GM03348 (cell line): Measurements from ENCODE around the gene GLS.
"Not testable (repeated sequence)": the region's sequence is repeated elsewhere in the genome, so short reads cannot be mapped to it uniquely, and the experiment has no call there.

Experiments
- DNase-seq: peaks from one replicate; pipeline ENCODE4 v3.0.0; 2012; ENCODE audit warnings: low spot score

Gene GLS

GRCh38 chr2:190933361-190933760 is 52.7 kb downstream of the GLS start:
- DNase-seq = no peak

DNA sequence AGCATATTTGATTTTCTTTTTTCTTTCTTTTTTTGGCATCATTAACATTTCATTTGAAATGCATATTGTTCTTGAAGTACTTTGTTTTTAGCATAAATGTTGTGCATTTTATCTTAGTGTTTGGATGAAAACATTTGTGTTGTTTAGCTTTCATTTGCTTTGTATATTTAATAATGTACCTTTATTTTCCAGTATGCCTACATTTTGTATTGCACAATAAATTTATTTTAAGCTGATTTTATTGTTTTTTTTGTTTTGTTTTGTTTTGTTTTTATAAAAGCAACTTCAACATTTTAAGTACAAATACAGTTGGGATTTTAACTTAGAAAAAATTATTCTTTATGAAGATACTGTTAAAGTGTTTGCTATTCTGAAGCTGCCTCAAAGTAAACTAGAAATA is 54.4 kb downstream of the GLS start:
- no peak for DNase-seq

DNA sequence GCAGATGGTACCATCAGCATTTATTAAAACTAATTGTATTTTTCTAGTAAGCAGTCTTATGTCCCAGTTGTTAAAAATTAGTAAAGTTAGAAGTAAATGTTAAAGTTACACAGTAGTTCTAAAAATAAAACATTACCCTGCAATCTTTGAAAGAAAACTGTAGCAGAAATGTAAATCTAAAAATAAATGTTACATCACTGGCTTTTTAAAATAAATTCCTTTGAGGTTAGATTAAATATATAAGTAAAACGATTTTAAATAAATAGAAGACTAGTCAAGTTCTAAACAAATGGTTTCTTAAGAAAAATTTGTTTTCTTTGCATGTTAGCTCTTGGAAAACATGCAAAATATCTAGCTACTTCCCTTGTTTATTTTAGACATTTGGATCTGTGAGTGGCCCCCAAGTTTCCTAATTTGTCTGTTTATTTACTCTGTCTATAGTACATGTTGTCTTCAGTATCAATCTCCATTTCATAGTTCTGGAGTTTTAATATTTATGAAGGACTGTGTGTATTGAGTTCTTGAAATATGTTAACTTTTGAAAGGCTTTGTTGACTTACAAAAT is 58.2 kb downstream of the GLS start:
- DNase-seq = no peak

DNA sequence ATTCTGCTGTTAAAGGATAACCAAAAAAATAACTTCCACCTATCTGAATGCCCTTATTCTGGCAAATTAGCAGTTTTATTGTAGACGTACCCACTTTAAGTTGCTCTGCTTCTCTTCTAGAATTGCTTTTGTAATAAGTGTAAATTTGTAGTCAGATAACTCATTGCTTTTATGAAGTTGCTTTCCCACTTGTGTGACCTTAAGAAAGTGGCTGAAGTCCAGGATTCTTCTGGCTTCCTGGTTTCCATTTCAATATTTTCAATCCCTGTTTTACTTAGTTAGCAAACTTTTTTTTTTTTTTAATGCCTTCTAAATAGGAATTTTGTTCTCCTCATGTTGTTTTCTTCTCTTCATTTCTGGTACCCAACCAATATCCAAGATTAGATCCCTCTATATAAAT is 59.8 kb downstream of the GLS start:
- DNase-seq = no peak

DNA sequence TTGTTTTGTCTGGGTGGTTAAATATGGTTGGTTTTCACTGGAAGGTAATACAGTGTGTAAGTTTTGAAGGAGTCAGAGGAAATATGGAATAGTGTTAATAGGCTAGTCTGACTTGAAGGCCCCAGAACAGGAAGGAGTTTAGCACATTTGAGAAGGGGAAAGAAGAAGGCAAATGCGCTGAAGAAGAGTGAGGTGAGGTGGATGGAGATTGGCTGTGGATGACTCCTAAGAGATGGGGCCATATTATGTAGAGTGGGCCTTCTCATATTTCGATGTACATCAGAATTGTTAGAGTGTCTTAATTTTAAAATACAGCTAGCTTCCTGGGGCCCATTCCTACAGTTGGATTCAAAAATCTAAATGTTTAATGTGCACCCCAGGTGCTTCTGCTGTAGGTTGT is 61.0 kb downstream of the GLS start:
- no peak for DNase-seq

- DNase-seq = no peak
These were observed 62.1 kb downstream of the GLS start for GRCh38 chr2:190942697-190943096.

DNA sequence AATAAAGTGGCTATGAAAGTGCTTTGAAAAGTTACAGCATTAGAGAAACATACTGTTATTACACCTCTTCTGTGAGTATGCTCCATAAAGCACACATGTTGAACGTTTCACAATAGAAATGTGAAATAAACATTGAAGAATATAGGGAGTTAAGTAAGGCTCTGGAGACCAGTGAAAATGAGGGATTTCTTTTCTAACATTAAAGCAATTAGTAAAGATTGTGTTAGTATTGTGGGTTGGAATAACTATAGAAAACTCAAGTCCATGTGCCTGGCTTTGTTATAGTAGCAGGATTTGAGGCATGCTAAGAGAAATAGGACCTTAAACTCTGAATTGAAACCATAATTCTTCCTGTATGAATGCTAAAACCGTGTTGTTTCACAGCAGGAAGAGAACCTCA is 63.1 kb downstream of the GLS start:
- no peak for DNase-seq

DNA sequence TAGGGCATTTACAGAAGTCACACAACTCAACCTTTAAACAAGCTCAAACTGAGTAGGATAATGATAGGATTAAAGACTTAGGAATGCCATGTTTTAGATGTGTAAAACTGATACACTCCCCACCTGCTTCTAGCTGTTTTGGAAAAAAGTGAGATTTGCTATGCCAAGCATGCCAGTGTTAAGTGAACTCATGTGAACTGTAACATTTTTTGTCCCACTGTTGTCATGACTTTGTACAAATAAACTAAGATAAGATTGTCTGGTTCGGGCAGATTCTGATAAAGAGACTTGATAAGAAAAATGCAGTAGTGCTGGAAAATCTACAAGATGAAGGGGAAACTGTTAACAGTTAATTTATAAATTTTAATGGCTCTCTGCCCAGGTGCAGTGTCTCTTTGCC is 66.5 kb downstream of the GLS start:
- no peak for DNase-seq

DNA sequence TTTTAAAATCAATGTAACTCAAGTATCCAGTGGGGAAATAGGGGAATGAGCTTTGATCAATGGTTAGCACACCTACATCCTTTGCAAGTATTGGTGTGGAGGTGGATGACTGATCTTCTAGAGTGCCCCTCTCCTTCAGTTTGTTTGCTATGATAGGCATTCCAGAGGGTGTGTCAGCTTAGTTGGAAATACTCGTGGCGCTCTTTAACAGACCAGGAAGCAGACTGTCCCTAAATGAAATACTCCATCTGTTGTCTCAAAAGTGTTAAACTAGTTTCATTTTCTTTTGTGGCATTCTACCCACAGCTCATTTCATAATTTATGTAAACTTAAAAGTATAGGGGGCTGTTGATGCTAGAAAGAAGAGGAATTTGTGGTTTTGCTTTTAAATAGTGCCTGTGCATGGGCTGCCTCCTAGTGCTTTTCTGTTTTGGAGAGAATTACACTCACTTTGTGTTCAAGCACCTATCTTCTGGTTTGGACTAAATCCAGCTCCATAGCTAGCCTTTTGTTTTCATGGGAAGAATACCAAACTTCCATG is 67.2 kb downstream of the GLS start:
- DNase-seq = peak; percentile 13

DNA sequence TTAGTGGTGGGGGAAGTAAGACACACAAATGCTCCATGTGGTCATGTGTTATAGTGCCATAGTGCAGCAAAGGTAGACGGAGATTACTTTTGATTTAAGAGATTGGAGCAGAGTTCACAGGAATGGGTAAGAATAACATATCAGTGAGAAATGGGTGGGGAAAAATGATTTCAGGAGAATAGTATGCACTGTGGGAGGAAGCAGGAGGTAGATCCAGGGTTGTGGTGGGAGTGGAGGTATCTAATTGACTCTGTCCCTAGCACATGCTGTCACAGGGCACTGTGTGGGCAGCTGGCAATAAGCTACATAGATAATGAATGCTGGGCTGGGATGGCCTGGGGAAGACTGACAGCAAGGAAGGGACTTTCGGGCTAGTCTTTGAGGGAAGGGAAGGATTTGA is 68.0 kb downstream of the GLS start:
- peak; percentile 28 for DNase-seq

DNA sequence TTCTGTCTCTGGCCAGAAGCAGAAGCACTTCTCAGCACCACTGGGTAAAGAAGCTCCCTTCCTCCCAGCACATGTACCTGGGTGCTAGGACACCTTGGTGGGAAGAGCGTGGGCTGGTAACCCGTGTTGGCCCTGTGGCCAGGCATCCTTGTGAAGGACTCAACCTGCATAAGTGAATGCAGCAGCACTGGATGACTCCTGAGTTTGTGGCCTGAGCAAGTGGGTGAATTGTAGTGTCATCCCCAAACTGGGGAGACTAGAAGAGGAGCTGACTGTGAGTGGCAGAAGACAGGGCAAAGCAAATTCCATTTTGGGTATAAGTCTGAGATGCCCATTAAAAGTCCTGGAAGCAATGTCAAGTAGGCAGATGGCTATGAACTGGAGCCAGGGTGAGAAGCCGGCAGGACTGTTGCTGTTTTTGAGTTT is 70.0 kb downstream of the GLS start:
- DNase-seq = no peak

DNA sequence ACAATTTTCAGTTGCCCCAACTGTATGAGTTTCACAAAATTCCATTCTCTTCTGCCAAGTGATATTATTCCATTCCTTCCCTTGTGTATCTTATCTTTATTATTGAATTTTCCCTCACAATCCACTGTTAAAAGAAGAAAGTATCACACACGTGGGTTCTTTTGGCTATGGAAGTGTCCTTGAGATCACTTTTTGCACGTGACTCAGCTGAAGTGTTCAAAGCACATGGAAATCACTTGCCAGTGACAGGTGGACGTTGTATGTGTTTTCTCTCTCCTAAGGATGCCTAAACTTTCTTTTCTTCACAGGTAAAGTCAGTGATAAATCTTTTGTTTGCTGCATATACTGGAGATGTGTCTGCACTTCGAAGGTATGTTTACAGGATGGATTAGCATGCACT is 72.6 kb downstream of the GLS start:
- DNase-seq = no peak

GRCh38 chr2:190959911-190960788 is 79.5 kb downstream of the GLS start:
- no peak for DNase-seq

DNA sequence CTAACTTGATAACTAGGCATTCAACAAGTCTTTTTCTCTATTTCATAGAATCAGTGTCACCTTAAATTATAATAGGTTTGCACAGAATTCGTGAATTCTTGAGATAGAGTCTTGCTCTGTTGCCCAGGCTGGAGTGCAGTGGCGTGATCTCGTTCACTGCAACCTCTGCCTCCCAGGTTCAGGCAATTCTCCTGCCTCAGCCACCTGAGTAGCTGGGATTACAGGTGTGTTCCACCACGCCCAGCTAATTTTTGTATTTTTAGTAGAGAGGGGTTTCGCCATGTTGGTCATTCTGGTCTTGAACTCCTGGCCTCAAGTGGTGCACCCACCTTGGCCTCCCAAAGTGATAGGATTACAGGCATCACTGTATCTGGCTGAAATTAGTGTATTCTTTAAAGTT is 80.5 kb downstream of the GLS start:
- DNase-seq = not testable (repeated sequence)

GRCh38 chr2:190961918-190962487 is 81.4 kb downstream of the GLS start:
- no peak for DNase-seq

- DNase-seq = no peak
These were observed 82.5 kb downstream of the GLS start for GRCh38 chr2:190963088-190963487.

- DNase-seq = no peak
These were observed 83.7 kb downstream of the GLS start for GRCh38 chr2:190964170-190964795.

DNA sequence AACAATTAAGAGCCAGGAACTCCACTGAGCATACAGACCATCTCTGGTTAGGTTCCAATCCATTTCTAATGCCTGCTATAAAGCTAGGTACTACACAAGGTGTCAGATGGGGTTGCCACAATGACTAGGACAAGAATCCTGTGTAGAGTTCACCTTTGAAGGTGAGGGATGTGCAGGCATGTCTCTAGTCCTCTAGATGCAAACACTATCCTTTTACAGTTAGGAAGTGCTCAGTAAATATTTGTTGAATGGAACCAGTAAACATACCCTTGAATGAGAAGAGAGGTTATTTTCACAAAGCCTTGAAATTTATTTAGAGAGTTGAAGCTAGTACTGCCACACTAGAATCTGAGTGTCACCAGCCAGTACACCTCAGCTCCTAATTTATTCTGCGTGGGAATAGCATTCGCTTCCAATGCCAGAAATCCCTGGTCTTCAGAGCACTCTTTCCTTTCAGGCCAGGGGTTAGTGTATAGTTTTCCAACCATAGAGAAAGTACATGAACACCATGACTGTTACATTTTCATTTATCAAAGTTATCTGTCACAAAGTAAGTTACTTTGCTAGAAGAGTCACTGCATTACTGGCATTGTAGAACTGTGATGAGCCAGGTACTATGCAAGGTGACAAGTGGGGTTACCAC is 85.1 kb downstream of the GLS start:
- no peak for DNase-seq

GRCh38 chr2:190968522-190968921 is 87.9 kb downstream of the GLS start:
- DNase-seq = no peak

DNA sequence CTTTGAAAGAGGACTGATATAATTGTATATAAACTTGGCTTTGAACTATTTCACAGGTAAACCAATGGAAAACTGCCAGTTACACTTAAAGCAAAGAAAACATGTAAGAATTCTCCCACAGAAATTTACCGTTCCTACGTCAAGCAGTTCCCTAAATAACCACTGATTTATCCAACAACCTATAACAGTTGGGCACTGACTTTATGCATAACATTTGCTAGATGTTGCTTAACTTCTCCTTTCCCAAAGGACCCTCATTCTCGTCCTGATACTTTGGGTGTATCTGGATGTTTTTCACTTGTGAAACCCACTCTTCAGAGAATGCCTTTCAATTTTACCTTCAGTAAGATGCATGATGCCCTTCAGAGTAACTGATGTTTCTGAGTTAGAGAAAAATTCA is 89.5 kb downstream of the GLS start:
- no peak for DNase-seq

GRCh38 chr2:190970873-190971506 is 90.4 kb downstream of the GLS start:
- no peak for DNase-seq

GRCh38 chr2:190972213-190972612 is 91.6 kb downstream of the GLS start:
- no peak for DNase-seq
